Skeletal muscle satellite cell (primary cell): ENCODE measurements around the gene MRPL51.

Experiments used
- H3K27me3 ChIP-seq: 2 replicates; pipeline ENCODE4 v1.7.0; 2013; ENCODE audit warnings: low read length; ENCODE audit not compliant: control insufficient read depth, insufficient read depth
- H3K36me3 ChIP-seq: 2 replicates; pipeline ENCODE4 v1.7.0; 2013; ENCODE audit warnings: mild to moderate bottlenecking, control low read depth, low read length; ENCODE audit not compliant: insufficient read depth
- H3K4me1 ChIP-seq: 2 replicates; pipeline ENCODE4 v1.7.0; 2013; ENCODE audit warnings: low read length; ENCODE audit not compliant: control insufficient read depth, insufficient read depth
- H3K4me2 ChIP-seq: 2 replicates; pipeline ENCODE4 v1.7.0; 2013; ENCODE audit warnings: mild to moderate bottlenecking, low read length
- H3K4me3 ChIP-seq: 2 replicates; pipeline ENCODE4 v1.7.0; 2013; ENCODE audit warnings: low read length
- H3K9ac ChIP-seq: 2 replicates; pipeline ENCODE4 v1.7.0; 2013; ENCODE audit warnings: mild to moderate bottlenecking, low read depth, low read length, moderate library complexity
- H3K9me3 ChIP-seq: replicated peaks from 2 replicates; pipeline ENCODE4 v1.7.0; 2013; ENCODE audit warnings: mild to moderate bottlenecking, control low read depth, low read length

MRPL51 gene

DNA sequence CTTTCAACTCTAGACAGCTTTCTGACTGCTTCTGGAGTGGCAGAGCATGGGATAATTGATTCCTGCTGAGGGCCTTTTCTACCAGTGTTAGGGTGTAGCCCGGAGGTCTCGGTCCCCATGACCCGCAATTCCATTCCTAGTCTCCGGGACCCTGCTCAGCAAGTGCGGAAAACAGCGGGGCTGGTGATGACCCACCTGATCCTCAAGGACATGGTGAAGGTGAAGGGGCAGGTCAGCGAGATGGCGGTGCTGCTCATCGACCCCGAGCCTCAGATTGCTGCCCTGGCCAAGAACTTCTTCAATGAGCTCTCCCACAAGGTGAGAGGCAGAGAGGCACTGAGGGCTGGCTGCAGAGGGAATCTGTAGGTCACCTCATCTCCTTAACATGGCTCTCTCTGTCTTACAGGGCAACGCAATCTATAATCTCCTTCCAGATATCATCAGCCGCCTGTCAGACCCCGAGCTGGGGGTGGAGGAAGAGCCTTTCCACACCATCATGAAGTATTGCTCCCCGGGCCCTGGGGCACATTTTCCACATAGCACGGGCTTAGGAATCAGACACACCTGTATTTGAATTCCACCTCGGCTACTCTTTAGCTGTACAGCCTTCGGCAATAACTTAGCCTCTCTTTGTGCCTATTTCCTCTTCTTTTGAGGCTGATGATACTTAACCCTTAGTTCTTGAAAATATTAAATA is 35.6 kb upstream of the MRPL51 start:
- Histone ChIP-seq H3K4me3 (no peak overlapping the region), H3K36me3 (peaks cover 68% of the 10 kb centered on the region), H3K9me3 (no peaks in the 10 kb centered on the region), H3K4me2 (no peak overlapping the region), H3K9ac (no peak overlapping the region), H3K4me1 (peaks cover 20% of the 10 kb centered on the region), H3K27me3 (no peaks in the 10 kb centered on the region)

DNA sequence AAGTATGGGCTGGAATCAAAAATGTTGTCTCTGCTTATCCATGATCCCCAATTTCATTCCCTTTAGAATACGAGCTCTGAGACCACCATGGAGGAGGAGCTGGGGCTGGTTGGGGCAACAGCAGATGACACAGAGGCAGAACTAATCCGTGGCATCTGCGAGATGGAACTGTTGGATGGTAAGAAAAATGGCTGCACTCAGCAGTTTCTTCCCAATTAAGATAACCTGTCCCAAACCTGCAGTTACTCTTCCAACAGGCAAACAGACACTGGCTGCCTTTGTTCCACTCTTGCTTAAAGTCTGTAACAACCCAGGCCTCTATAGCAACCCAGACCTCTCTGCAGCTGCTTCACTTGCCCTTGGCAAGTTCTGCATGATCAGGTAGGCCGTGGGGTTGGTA is 34.6 kb upstream of the MRPL51 start:
- no peaks in the 10 kb centered on the region for H3K27me3 ChIP-seq
- no peak overlapping the region for H3K9ac ChIP-seq
- H3K9me3 ChIP-seq: no peaks in the 10 kb centered on the region
- peaks cover 78% of the 10 kb centered on the region for H3K36me3 ChIP-seq
- H3K4me3 ChIP-seq: no peak overlapping the region
- H3K4me1 ChIP-seq: peaks cover 11% of the 10 kb centered on the region
- H3K4me2 ChIP-seq: no peak overlapping the region

DNA sequence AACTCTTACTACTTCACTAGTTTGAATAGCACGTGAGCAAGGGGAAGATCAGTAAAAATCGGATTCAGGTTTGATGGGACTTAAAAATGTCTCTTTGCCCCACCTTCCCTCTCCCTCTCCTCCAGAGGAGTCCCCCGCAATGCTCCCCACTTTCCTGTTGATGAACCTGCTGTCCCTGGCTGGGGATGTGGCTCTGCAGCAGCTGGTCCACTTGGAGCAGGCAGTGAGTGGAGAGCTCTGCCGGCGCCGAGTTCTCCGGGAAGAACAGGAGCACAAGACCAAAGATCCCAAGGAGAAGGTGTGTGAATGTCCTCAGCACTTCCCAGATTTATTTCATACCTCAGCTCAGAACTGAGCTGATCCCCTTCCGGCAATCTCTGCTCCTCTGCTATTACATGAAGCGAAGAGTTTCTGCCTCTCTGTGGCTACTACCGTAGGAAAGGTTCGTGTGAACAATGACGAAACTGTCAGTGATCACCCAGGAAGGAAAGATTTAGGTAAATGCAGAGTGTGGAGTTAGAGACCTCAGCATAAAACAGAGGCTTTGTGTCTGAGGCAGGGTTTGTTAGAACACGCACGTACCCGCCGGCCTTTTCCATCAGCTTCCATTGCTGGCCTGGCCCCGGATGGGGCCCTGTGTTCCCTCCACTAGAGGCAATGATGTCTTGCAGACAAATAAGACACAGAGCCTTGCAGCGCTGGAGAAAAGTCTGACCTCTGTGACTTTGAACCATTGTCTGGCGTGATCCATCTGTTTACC is 33.9 kb upstream of the MRPL51 start:
- Histone ChIP-seq H3K36me3 (peaks cover 83% of the 10 kb centered on the region), H3K27me3 (no peaks in the 10 kb centered on the region), H3K4me2 (no peak overlapping the region), H3K9me3 (no peaks in the 10 kb centered on the region), H3K4me3 (no peak overlapping the region), H3K4me1 (peaks cover 3% of the 10 kb centered on the region), H3K9ac (no peak overlapping the region)

DNA sequence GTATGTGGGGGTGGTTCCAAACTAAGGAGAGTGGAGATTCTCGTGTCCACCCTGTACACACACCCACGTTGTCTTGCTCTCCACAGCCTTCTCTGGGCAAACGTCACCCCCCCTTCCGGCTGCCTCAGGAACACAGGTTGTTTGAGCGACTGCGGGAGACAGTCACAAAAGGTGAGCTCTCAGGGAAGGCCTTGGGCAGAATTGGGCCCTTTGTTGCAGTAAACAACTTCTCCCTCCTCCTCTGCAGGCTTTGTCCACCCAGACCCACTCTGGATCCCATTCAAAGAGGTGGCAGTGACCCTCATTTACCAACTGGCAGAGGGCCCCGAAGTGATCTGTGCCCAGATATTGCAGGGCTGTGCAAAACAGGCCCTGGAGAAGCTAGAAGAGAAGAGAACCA is 33.1 kb upstream of the MRPL51 start:
- Histone ChIP-seq H3K9me3 (no peaks in the 10 kb centered on the region), H3K9ac (no peak overlapping the region), H3K4me3 (no peak overlapping the region), H3K27me3 (no peaks in the 10 kb centered on the region), H3K36me3 (peaks cover 89% of the 10 kb centered on the region), H3K4me2 (no peak overlapping the region), H3K4me1 (no peaks in the 10 kb centered on the region)

DNA sequence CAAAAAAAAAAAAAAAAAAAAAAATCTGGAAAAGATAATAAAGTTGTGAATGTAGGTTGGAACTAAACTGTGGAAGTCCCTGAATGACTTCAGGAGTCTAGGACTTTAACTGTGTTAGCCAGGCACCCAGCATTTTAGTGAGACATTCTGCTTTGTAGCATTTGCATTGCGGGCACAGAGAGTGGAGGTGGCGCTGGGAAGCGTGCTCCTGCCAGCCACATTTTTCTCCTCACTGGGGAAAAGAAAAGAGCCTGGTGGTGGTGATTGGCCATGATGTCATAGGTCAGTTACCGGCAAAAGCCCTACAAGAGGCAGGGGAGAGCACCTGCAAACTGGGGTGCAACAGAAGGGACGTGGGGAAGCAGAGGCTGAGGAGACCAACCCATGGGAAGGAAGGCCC is 31.6 kb upstream of the MRPL51 start:
- no peaks in the 10 kb centered on the region for H3K9me3 ChIP-seq
- no peak overlapping the region for H3K4me2 ChIP-seq
- no peaks in the 10 kb centered on the region for H3K4me1 ChIP-seq
- no peak overlapping the region for H3K4me3 ChIP-seq
- H3K27me3 ChIP-seq: no peaks in the 10 kb centered on the region
- H3K36me3 ChIP-seq: peaks cover 87% of the 10 kb centered on the region
- no peak overlapping the region for H3K9ac ChIP-seq

DNA sequence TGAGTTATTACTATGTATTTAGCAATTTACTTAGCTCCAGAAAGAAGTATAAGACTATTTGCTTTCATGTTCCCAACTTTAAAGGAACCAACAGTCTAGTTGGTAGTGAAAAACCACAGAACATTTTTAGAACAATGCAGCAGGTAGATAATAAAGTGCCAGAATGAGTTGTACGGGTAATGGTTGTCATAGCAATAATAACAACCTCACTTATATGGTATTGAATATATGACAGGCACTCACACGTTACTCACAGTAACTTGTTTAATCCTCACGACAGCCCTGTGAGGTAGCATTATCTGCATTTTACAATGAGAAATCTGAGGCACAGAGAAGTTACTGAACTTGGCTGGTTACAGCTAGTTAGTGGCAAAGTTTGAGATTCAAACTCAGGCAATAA is 30.6 kb upstream of the MRPL51 start:
- H3K9me3 ChIP-seq: no peaks in the 10 kb centered on the region
- no peak overlapping the region for H3K4me3 ChIP-seq
- H3K9ac ChIP-seq: no peak overlapping the region
- H3K4me1 ChIP-seq: no peaks in the 10 kb centered on the region
- H3K27me3 ChIP-seq: no peaks in the 10 kb centered on the region
- no peak overlapping the region for H3K4me2 ChIP-seq
- peaks cover 84% of the 10 kb centered on the region for H3K36me3 ChIP-seq

DNA sequence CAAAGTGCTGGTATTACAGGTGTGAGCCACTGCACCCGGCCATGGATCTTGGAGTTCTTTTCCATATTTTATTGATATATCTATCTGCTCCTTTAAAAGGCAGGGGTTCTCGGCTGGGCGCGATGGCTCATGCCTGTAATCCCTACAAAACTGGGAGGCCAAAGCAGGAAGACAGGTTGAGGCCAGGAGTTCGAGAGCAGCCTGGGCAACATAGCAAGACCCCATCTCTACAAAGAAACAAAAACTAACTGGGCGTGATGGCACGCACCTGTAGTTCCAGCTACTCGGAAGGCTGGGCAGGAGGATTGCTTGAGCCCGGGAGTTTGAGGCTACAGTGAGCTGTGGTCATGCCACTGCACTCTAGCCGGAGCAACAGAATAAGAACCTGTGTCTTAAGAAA is 29.1 kb upstream of the MRPL51 start:
- Histone ChIP-seq H3K4me1 (no peaks in the 10 kb centered on the region), H3K9ac (no peak overlapping the region), H3K27me3 (no peaks in the 10 kb centered on the region), H3K9me3 (no peaks in the 10 kb centered on the region), H3K4me3 (no peak overlapping the region), H3K36me3 (peaks cover 83% of the 10 kb centered on the region), H3K4me2 (no peak overlapping the region)

DNA sequence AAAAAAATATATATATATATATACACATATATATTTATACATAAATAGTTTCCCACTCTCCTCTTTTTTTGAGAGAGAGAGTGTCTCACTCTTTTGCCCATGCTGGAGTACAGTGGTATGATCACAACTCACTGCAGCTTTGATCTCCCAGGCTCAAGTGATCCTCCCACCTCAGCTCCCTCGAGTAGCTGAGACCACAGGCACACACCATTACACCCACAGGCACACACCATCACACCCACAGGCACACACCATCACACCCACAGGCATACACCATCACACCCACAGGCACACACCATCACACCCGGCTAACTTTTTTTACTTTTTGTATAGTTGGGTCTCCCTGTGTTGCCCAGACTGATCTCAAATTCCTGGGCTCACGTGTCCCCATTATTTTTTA is 27.1 kb upstream of the MRPL51 start:
- peaks cover 83% of the 10 kb centered on the region for H3K36me3 ChIP-seq
- no peaks in the 10 kb centered on the region for H3K9me3 ChIP-seq
- no peak overlapping the region for H3K9ac ChIP-seq
- H3K27me3 ChIP-seq: no peaks in the 10 kb centered on the region
- H3K4me2 ChIP-seq: no peak overlapping the region
- no peaks in the 10 kb centered on the region for H3K4me1 ChIP-seq
- H3K4me3 ChIP-seq: no peak overlapping the region

DNA sequence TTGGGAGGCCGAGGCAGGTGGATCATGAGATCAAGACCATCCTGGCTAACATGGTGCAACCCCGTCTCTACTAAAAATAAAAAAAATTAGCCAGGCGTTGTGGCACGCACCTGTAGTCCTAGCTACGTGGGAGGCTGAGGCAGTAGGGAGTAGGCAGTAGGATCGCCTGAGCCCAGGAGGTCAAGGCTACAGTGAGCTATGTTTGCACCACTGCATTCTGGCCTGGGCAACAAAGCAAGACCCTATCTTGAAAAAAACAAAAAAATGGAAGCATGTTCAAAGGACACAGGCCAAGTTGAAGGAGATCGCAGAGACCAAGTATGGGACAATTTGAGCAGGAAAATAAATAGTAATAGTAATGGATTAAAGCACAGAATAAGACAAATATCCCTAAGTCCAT is 15.0 kb upstream of the MRPL51 start:
- Histone ChIP-seq H3K4me1 (no peaks in the 10 kb centered on the region), H3K9ac (no peak overlapping the region), H3K4me3 (no peak overlapping the region), H3K9me3 (no peaks in the 10 kb centered on the region), H3K4me2 (no peak overlapping the region), H3K27me3 (no peaks in the 10 kb centered on the region), H3K36me3 (peaks cover 40% of the 10 kb centered on the region)

DNA sequence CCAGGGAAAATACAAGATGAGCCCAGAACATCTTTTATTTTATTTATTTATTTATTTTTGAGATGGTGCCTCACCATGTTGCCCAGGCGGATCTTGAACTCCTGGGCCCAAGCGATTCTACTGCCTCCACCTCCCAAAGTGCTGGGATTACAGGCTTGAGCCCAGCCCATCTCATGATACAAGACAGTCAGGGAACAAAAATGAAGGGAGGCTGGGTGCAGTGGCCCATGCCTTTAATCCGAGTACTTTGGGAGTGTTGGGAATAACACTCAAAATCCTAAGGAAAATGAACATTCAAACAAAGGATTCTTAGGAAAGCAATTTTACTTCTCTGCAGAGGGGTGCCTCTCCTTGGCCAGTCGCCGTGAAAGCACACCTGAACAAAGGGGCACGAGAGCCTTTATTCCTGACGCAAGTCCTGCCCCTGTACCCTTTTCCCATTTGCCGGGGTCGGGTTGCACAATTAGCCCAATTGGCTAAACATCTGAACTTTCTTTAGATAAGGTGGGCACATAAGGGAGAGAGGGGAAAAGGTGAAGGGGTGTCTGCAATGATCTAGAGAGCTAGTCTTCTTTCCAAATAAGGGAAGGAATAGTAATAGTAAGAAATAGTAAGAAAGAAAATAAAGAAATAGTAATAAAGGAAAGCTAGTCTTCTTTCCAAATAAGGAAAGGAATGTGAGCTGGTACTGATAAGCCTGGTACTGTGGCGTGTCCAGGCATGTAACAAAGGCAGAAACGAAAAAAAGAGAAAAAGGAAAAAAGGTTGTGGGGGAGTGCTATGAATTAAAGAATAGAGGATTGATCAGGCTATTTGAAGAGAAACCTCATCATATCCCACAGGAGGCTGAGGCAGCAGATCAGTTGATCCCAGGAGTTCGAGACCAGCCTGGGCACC is 14.3 kb upstream of the MRPL51 start:
- no peaks in the 10 kb centered on the region for H3K27me3 ChIP-seq
- H3K36me3 ChIP-seq: peaks cover 33% of the 10 kb centered on the region
- no peak overlapping the region for H3K4me3 ChIP-seq
- no peak overlapping the region for H3K4me2 ChIP-seq
- no peak overlapping the region for H3K9ac ChIP-seq
- H3K9me3 ChIP-seq: no peaks in the 10 kb centered on the region
- no peaks in the 10 kb centered on the region for H3K4me1 ChIP-seq

DNA sequence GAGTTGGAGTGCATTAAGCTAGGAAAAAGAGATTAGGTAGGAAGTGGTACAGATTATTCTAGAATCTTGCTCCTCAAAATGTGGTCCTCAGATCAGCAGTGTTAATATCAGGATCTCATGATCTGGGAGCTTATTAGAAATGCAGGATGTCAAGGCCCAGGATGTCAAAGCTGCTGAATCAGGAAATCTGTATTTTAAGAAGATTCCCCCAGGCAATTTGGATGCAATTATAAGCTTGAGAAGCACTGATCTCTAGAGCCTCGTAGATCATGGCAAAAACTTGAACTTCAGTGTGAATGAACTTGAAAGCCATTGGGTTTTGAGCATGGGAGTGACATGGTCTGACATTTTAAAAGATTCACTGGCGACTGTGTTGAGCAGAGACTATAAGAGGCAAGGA is 7.4 kb upstream of the MRPL51 start:
- H3K27me3 ChIP-seq: no peaks in the 10 kb centered on the region
- H3K4me3 ChIP-seq: no peak overlapping the region
- H3K36me3 ChIP-seq: peaks cover 49% of the 10 kb centered on the region
- no peaks in the 10 kb centered on the region for H3K9me3 ChIP-seq
- H3K4me2 ChIP-seq: no peak overlapping the region
- no peak overlapping the region for H3K9ac ChIP-seq
- peaks cover 5% of the 10 kb centered on the region for H3K4me1 ChIP-seq
